OCI-LY3 (cell line): ENCODE data around the gene THRB.

ENCODE experiments used
- EZH2phosphoT487 ChIP-seq: fragments of 200-600 bp; shearing (Covaris generic); IDR thresholded peaks from 2 replicates; pipeline ENCODE4 v1.6.1; 2018; ENCODE audit warnings: antibody characterized with exemption, mixed run types, low read depth
- TF ChIP-seq, protein P1 (sequence below): fragments of 200-600, 300-600 bp; sonication (generic); IDR thresholded peaks from 2 replicates; pipeline ENCODE4 v1.5.1; 2014; ENCODE audit warnings: antibody characterized with exemption, low read length, low read depth

DNA sequence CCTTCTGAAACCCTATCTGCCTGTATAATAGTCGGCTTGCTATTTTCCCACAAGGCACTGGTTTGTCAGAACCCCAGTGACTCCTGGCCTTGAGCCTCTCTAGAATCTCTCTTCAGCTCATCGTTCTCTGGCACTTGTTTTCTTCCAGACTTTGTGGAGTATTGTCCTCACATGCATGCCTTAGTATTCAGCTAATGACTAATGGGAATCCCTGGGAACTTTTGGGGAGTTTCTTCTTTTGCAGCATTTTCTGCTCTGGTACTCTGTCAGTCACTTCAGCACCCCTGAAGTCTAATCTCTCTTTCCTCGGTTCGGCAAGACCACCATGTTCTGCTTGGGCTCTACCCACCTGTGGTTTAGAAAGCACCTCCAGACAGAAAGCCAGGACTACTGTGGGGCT is 35.8 kb upstream of the THRB start:
- TF ChIP-seq, protein P1, sequence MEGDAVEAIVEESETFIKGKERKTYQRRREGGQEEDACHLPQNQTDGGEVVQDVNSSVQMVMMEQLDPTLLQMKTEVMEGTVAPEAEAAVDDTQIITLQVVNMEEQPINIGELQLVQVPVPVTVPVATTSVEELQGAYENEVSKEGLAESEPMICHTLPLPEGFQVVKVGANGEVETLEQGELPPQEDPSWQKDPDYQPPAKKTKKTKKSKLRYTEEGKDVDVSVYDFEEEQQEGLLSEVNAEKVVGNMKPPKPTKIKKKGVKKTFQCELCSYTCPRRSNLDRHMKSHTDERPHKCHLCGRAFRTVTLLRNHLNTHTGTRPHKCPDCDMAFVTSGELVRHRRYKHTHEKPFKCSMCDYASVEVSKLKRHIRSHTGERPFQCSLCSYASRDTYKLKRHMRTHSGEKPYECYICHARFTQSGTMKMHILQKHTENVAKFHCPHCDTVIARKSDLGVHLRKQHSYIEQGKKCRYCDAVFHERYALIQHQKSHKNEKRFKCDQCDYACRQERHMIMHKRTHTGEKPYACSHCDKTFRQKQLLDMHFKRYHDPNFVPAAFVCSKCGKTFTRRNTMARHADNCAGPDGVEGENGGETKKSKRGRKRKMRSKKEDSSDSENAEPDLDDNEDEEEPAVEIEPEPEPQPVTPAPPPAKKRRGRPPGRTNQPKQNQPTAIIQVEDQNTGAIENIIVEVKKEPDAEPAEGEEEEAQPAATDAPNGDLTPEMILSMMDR = no peak
- no peak for TF ChIP-seq EZH2phosphoT487
